ENCODE results near the gene NACAD.

NACAD gene

GRCh38 chr7:45087301-45088145 is 1.2 kb downstream of the NACAD start:
- DNase-seq, result no peak

DNA sequence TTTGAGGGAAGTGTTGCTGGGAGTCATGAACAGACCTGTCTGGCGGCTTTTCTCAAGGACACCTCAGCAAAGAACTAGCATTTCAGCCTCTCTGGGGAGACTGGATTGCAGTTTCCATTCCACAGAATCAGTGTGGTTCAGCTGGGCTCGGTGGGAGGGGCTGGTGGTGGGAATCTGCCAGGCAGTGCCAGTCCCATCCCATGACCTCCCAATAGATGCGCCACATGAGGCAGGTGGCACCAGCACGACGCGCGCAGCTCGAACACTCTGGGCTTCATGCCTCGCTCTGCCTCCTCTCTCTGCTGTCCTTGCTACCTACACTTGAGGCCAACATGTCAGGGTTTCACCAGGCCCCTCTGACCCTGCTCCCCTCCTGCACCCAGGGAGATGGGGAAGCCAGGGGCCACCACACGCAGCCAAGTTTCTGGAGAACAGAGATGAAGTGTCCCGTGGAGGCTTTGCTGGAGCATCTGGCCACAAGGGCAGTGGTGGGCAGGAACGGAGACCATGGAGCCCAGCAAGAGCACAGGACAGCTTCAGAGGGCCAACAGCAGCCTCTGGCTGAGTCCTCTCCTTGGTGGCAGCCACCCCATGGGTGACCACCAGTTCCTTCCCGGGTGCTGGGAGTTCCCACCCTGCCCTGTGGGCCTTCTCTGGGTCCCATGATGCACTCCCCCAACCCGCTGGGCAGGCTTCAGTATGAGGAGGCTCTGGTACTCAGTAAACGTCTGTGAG is 2.3 kb downstream of the NACAD start:
- no peak for DNase-seq

- DNase-seq, result no peak
These were observed 3.1 kb downstream of the NACAD start for GRCh38 chr7:45085619-45086200.

- DNase-seq, result no peak
These were observed 3.7 kb downstream of the NACAD start for GRCh38 chr7:45084901-45085618.

- DNase-seq, result no peak
These were observed 4.4 kb downstream of the NACAD start for GRCh38 chr7:45084336-45084735.

DNA sequence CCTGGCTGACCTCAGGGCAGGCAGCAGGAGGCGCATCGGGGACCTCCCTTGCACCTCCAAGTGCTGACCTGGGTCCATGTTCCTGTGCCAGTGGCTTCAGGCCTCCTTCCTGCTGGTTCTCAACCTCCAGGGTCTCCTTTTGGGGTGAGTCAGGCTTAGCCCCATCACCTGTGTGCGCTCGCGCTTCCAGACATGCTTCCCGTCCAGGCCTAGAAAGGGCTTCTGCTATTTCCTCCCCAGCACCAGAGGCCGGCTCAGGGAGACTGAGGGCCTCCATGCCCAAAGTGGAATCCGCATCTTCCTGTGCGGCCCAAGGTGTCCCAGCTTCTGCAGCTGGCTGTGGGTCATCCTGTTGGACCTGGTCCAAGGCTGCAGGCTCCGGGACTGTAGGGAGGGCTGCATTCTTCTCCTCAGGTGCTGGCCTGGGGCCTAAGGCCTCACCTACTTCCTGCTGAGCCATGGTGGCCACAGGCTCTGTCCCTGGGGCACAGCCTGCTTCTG is 5.9 kb downstream of the NACAD start:
- no peak for DNase-seq

GRCh38 chr7:45082031-45082830 is 6.5 kb downstream of the NACAD start:
- no peak for DNase-seq

DNA sequence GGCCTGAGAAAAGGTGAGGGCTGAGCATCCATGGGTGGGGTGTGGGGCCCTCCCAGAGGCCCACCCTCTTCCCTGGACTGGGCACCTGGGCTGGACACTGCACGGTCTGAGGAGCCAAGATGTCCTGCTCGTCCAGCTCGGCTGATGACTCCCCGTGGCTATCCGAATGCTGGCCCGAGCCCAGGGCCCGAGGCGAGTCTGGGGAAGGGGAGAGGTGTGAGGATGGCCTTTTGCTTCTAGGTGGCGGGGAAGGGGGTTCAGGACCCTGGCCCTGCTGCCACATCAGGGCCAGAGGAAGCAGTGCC is 7.1 kb downstream of the NACAD start:
- no peak for DNase-seq

GRCh38 chr7:45080958-45081669 is 7.7 kb downstream of the NACAD start:
- DNase-seq, result no peak

DNA sequence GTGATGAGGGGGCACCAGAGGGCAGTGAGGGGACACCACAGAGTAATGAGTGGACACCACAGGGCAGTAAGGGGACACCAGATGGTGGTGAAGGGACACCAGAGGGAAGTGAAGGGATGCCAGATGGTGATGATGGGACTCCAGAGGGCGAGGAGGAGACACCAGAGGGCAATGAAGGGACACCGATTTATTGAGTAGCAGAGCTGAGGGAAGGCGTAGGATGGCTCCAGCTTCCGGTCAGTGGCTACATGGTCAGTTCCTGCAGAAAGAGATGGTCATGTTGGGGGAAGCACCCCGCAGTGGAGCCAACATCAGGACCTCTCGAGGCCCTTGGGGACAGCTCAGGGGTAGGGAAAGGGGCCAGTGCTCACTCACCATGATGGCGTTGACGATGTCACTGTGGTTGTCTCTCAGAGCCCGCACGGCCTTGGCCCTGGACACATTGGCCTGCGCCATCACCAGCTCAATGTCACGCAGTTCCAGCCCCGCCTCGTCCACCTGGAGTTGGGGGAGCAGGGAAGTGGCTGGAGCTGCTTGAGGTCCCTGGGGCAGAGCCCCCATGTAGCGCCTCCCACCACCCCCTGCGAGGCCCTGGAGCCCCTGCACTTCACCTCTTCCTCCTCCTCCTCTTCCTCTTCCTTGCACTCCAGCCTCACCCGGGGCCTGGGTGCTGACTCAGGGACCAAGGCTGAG is 8.4 kb downstream of the NACAD start:
- DNase-seq, result no peak

- no peak for DNase-seq
These were observed 10.6 kb downstream of the NACAD start for GRCh38 chr7:45078125-45078681.

DNA sequence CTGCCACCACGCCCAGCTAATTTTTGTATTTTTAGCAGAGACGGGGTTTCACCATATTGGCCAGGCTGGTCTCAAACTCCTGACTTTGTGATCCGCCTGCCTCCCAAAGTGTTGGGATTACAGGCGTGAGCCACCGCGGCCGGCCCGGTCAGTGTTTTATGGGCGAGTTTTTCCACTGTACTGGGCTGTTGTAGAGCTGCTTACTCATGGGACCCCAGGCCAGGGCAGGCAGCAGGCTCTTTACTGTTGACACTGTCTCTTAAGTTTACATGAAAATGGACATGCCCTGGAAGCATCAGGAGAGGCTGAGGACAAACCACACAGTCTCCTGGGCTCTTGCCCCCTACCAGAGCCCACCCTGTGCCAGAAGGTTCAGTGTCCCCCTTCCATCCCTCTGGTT is 11.2 kb downstream of the NACAD start:
- no peak for DNase-seq

- DNase-seq, result no peak
These were observed 11.8 kb downstream of the NACAD start for GRCh38 chr7:45076946-45077345.

DNA sequence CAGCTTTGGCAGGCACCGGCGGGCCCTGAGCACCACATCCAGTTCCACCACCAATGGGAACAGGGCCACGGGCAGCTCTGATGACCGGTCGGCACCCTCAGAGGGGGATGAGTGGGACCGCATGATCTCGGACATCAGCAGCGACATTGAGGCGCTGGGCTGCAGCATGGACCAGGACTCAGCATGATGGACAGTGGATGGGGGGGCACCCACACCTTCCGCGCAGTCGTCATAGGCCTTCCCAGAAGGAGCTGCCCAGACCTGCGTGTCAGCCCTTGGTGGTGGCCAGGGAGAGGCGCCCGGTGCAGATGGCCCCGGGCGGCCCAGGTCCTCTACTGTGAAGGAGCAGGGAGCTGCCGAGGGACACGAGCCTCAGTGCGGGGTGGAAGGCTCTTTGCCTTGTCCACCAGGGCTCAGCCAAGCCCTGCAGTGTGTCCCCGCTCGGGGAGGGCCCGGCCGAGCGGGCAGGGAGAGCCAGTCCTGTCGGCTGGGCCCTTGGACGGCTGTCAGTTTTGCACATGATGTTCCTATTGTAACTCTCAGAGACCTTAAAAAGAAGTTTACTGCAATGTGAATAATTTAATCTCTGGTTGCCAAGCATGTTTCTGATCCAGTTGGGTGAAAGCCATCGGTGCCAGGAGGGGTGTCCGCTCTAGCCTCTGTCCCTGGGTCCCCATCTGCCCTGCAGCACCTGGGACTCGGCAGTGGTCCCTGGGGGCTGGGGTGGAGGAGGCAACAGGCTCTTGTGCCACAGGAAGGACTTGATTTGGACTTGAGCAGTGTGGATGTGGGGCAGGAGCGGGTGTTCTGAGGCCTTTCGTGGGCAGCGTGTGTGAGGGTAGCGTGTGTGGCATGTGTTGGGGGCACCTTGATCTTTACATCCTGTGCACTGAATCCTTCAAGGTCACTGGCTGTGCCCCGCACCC is 12.6 kb downstream of the NACAD start:
- DNase-seq, result no peak

DNA sequence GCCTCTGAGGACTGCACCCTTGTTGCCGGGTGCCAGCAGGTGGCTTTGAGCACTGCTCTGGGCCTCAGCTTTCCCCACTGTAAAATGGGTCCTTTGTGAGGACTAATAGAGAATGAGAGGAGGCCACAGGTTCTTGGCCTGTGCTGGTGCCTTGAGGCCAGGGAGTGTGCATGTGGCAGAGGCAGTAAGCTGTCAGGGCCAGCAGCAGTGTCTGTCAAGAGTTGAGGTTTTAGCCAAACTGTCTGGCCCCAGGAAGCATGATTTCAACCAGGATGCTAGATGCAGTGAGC is 13.5 kb downstream of the NACAD start:
- DNase-seq, result no peak

DNA sequence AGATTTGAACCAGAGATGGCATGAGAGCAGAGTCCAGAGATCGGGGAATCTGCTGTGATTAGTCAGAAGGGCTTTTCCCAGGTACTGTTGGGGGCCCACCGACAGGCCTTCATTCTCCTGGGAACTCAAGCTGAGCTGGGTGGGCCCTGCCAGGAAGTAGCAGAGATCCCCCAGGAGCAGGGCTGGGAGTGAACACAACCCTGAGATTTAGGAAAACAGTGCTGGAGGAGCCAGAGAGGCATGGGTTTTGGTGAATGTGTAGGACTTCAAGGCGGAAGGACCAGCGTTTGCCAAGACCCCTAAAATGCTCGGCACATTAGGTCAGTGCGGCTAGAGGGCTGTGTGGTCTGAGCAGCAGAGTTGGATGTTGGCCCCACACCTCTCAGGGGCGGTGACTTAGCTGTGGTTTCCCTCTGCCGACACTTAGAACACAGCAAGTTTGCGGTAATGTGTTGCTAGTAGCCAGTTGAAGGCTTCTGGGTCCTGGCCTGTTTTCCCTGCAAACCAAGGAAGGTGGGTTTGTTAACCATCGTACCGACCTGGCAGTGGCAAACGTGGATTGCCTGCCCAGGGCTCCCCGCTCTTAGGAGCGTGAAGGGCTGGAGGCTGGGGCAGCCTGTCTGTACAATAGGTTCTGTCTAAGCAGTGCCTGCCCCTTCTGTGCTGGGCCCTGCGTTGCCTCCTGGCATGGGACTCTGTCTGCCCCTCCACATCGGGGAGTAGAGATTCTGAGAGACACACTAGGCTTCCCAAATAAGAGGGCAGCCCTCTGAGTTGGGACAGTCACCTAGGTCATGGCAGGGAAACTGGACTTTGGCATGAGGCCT is 14.0 kb downstream of the NACAD start:
- no peak for DNase-seq

- no peak for DNase-seq
These were observed 14.8 kb downstream of the NACAD start for GRCh38 chr7:45073786-45074527.

All from NCI-H524 treated with DMSO at 0.1 percent for 48 hours (cell line).